HG02885 (cell line): ENCODE results near the gene GC.
"Not testable (repeated sequence)": the region's sequence is repeated elsewhere in the genome, so short reads cannot be mapped to it uniquely, and the experiment has no call there.

Source experiments
- ATAC-seq: cut with Tn5 transposase; IDR thresholded peaks from one replicate; pipeline ENCODE4 v1.9.1; 2021; ENCODE audit warnings: mild to moderate bottlenecking; ENCODE audit not compliant: unreplicated experiment, poor library complexity

Gene GC

GRCh38 chr4:71783972-71784371 lies at the start of gene GC:
GC (minus strand) TSS chr4:71784079; CDS start chr4:71784018, 61 bp downstream.
- ATAC-seq: no peak

- no peak for ATAC-seq
These were observed 49.5 kb upstream of the GC start for GRCh38 chr4:71833232-71833900.

GRCh38 chr4:71832049-71832448 lies 48.2 kb upstream of the GC start:
- ATAC-seq: no peak

GRCh38 chr4:71830497-71831190 lies 46.8 kb upstream of the GC start:
- ATAC-seq: peak; percentile 50

- no peak for ATAC-seq
These were observed 44.6 kb upstream of the GC start for GRCh38 chr4:71828470-71828869.

- no peak for ATAC-seq
These were observed 43.9 kb upstream of the GC start for GRCh38 chr4:71827826-71828225.

- ATAC-seq: no peak
These were observed 32.9 kb upstream of the GC start for GRCh38 chr4:71816676-71817303.

GRCh38 chr4:71814433-71814832 lies 30.6 kb upstream of the GC start:
- no peak for ATAC-seq

GRCh38 chr4:71809805-71810204 lies 25.9 kb upstream of the GC start:
- not testable (repeated sequence) for ATAC-seq

- no peak for ATAC-seq
These were observed 23.6 kb upstream of the GC start for GRCh38 chr4:71807469-71807868.

- not testable (repeated sequence) for ATAC-seq
These were observed 21.4 kb upstream of the GC start for GRCh38 chr4:71805230-71805629.

- ATAC-seq: not testable (repeated sequence)
These were observed 20.3 kb upstream of the GC start for GRCh38 chr4:71804017-71804697.

GRCh38 chr4:71785959-71786358 lies 2.1 kb upstream of the GC start:
- no peak for ATAC-seq

GRCh38 chr4:71784569-71785197 lies 804 bp upstream of the GC start:
- no peak for ATAC-seq

- no peak for ATAC-seq
These were observed 6.0 kb downstream of the GC start for GRCh38 chr4:71777891-71778290.

- no peak for ATAC-seq
These were observed 8.4 kb downstream of the GC start for GRCh38 chr4:71775449-71775848.

- no peak for ATAC-seq
These were observed 9.7 kb downstream of the GC start for GRCh38 chr4:71774136-71774535.

GRCh38 chr4:71773004-71773403 lies 10.9 kb downstream of the GC start:
- no peak for ATAC-seq

- ATAC-seq: no peak
These were observed 11.3 kb downstream of the GC start for GRCh38 chr4:71772592-71772991.

- no peak for ATAC-seq
These were observed 12.3 kb downstream of the GC start for GRCh38 chr4:71771613-71772012.

GRCh38 chr4:71769434-71769833 lies 14.4 kb downstream of the GC start:
- no peak for ATAC-seq
